ENCODE results near the gene MKX. TPM values are rescaled to one million over a fixed set of nuclear protein-coding genes. Genes with fewer than 3 reads are reported as not detected.

Gene MKX
- total RNA-seq, 3 donors from 2014 or later: 1.4 to 2.3 (median 1.8) TPM

DNA sequence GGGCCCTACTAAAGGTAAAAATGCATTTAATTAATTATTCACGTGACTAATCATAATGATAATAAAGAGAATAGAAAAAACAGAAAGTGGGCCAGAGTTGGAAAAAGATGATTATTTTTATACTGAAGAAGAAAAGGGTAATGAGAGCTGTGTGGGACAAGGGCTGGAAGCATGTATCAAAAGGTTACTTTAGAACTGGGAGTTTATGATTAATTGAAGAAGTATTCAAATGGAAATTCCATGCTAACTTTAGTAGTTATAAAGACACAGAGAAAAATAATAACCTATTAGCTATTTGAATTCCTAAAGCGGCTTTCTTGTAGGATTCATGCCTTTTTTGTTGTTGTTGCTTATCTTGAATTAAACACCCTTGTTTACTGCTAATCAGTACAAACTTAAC lies 49.9 kb downstream of the MKX start:
- Histone ChIP-seq H3K9me3 (no peaks in the 10 kb centered on the region), H3K4me1 (no peaks in the 10 kb centered on the region), H3K27me3 (peaks cover 0 to 3% of the 10 kb centered on the region in 2 donors), H3K27ac (no peak overlapping the region), H3K4me3 (no peak overlapping the region), H3K36me3 (no peaks in the 10 kb centered on the region)
- TF ChIP-seq POLR2AphosphoS5 (IDR thresholded peaks at IDR 0.05) (no peak), POLR2A (IDR thresholded peaks at IDR 0.05) (no peak)
- TF ChIP-seq, protein P1, sequence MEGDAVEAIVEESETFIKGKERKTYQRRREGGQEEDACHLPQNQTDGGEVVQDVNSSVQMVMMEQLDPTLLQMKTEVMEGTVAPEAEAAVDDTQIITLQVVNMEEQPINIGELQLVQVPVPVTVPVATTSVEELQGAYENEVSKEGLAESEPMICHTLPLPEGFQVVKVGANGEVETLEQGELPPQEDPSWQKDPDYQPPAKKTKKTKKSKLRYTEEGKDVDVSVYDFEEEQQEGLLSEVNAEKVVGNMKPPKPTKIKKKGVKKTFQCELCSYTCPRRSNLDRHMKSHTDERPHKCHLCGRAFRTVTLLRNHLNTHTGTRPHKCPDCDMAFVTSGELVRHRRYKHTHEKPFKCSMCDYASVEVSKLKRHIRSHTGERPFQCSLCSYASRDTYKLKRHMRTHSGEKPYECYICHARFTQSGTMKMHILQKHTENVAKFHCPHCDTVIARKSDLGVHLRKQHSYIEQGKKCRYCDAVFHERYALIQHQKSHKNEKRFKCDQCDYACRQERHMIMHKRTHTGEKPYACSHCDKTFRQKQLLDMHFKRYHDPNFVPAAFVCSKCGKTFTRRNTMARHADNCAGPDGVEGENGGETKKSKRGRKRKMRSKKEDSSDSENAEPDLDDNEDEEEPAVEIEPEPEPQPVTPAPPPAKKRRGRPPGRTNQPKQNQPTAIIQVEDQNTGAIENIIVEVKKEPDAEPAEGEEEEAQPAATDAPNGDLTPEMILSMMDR (IDR thresholded peaks at IDR 0.05): no peak
- intact Hi-C loops (cut with DNase I; ENCODE audit: low total_unique reads): loop anchor here (2.0 kb wide), 1 partner anchor 23 kb away; no protein-coding TSS in a partner anchor
- no peak for DNase-seq (ENCODE audit: low spot score in 2 of 2)

DNA sequence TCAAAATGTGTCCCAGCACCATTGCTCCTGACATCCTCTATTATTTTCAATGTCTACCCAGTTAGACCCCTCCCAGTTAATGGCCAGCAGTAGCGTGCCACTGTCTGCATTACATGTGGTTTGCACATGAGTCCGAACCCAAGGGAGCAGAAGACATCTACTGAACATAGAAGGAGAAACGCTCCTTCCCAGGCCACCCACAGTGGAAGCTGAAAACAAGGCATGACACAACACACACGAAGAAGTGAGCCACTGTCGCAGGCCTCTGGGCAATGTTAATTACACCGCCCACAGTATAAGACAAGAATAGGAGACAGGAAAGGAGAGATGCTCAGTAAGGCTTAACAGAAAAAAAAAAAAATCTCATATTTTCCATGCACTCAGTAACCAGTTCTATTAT lies 50.5 kb downstream of the MKX start:
- Histone ChIP-seq H3K27ac (no peak overlapping the region), H3K9me3 (no peaks in the 10 kb centered on the region), H3K36me3 (no peaks in the 10 kb centered on the region), H3K4me3 (no peak overlapping the region), H3K27me3 (peaks cover 0 to 3% of the 10 kb centered on the region in 2 donors), H3K4me1 (no peaks in the 10 kb centered on the region)
- TF ChIP-seq POLR2AphosphoS5 (IDR thresholded peaks at IDR 0.05): no peak
- no peak for TF ChIP-seq POLR2A (IDR thresholded peaks at IDR 0.05)
- TF ChIP-seq, protein P1 (IDR thresholded peaks at IDR 0.05): no peak
- intact Hi-C loops (cut with DNase I; ENCODE audit: low total_unique reads): loop anchor here (2.0 kb wide), 1 partner anchor 24 kb away; no protein-coding TSS in a partner anchor
- DNase-seq (ENCODE audit: low spot score in 2 of 2): no peak

DNA sequence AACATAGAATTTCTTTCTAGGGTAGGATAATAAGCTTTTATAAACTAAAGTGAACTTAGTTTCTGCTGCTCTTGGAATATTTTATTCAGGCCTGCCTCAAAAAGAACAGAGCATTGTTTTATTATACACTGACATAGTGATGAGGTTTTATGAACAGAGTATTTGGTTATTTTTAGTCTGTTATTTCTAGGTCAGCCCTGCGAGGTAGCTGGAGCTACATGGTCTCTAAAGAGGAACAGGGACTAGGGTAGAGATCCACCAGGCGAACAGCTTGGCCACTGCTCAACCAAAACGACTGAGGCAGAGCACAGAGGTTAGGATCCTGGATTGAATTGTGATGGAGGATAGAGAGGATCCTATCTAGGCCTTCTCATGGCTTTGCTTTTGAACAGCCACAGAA lies 53.0 kb downstream of the MKX start:
- no peak for DNase-seq (ENCODE audit: low spot score in 2 of 2)
- no peaks in the 10 kb centered on the region for H3K36me3 ChIP-seq
- no peaks in the 10 kb centered on the region for H3K9me3 ChIP-seq
- no peaks in the 10 kb centered on the region for H3K4me1 ChIP-seq
- H3K4me3 ChIP-seq: no peak overlapping the region
- H3K27ac ChIP-seq: no peak overlapping the region
- intact Hi-C loops (cut with DNase I; ENCODE audit: low total_unique reads): no loop called here
- TF ChIP-seq POLR2AphosphoS5 (IDR thresholded peaks at IDR 0.05): no peak
- TF ChIP-seq, protein P1 (IDR thresholded peaks at IDR 0.05): no peak
- H3K27me3 ChIP-seq: peaks cover 0 to 3% of the 10 kb centered on the region in 2 donors

DNA sequence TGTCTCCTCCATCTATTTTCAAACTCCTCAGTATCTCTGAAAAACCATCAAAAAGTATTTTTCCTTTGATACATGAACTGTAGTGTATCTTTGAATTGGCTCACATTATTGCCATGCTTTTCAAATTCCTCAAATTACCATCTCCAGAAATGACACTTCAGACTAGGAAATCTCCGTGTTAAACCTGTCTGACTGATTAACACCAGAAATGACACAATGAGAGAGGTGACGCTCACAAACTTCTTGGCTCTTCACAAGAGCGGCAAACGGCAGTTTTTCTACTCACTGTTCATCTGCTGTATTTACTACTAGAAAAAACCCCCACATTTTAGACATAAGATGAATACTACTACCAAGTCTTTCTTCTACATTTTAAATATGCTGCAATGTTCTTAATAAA lies 56.6 kb downstream of the MKX start:
- no peak overlapping the region for H3K4me3 ChIP-seq
- H3K27me3 ChIP-seq: peaks cover 0 to 2% of the 10 kb centered on the region in 2 donors
- TF ChIP-seq, protein P1 (IDR thresholded peaks at IDR 0.05): no peak
- TF ChIP-seq POLR2AphosphoS5 (IDR thresholded peaks at IDR 0.05) (no peak), POLR2A (IDR thresholded peaks at IDR 0.05) (no peak)
- DNase-seq (ENCODE audit: low spot score in 2 of 2): no peak
- H3K9me3 ChIP-seq: no peaks in the 10 kb centered on the region
- no peaks in the 10 kb centered on the region for H3K36me3 ChIP-seq
- H3K4me1 ChIP-seq: no peaks in the 10 kb centered on the region
- intact Hi-C loops (cut with DNase I; ENCODE audit: low total_unique reads): no loop called here
- no peak overlapping the region for H3K27ac ChIP-seq

DNA sequence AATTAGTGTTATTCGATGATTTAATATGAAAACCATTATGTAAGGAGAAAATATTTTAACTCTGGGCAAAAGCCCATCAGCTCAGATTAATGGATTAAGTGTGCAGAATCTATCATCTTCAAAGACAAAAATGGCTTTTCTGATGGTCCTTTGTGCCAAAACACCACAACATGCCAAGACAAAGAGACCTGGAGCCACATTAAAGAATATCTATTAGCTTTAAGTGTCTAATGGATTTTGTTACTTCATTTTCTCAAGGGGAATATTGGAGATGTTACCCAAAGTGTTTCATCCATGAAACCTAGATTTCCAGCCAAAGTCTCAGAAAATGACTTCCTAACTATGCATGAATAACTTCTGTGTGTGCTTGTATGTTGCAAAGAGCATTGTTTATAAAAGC lies 57.3 kb downstream of the MKX start:
- no peak overlapping the region for H3K4me3 ChIP-seq
- no peaks in the 10 kb centered on the region for H3K9me3 ChIP-seq
- intact Hi-C loops (cut with DNase I; ENCODE audit: low total_unique reads): no loop called here
- H3K36me3 ChIP-seq: no peaks in the 10 kb centered on the region
- peaks cover 0 to 2% of the 10 kb centered on the region in 2 donors for H3K27me3 ChIP-seq
- H3K4me1 ChIP-seq: no peaks in the 10 kb centered on the region
- DNase-seq (ENCODE audit: low spot score in 2 of 2): no peak
- TF ChIP-seq POLR2AphosphoS5 (IDR thresholded peaks at IDR 0.05) (no peak), POLR2A (IDR thresholded peaks at IDR 0.05) (no peak)
- TF ChIP-seq, protein P1 (IDR thresholded peaks at IDR 0.05): no peak
- H3K27ac ChIP-seq: no peak overlapping the region

All from breast epithelium (tissue), 4 donors.